Measurements from ENCODE around the gene RRP36.
A peak's percentile ranks its signal among the peaks of the same experiment; 100 is the strongest.

The RRP36 gene

DNA sequence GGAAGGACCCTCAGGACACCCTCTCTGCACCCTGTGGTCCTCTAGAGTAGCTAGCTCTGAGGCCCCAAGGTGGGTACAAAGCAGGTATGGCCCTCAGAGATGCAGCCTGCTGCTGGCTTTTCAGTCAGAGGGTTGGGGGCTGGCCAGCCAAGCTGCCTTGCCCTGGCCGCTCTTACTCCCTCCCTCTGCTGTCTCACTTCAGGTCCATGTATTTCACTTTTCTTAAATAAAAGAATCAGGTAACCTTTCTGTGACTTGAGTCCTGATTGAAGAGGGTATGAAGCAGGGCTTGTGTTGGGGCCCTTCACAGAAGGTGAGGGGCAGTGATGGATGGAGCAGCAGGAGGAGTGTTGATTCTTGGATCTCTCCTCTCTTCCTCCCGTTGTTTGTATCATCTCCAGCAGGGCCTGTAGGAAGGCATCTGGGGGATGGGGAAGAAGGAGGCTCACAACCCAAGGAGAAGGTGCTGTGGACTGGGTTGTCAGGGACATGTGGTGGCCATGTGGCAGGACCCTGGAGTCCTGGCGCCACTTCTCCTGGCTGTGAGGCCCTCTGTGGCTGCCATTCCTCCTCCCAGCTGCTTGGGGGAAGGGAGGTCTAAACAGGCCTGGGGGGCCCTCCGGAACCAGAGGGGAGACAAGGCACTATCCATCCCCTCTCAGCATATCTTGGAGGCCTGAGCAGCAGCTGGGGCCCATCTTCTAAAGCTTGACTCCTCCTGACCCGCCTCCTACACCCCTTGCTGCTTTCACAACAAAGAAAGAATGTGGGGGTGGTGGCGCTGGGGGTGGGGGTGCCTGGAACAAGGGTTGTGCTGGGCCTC is 53.6 kb downstream of the RRP36 start:
- DNase-seq = no peak

GRCh38 chr6:43075670-43076463 is 54.4 kb downstream of the RRP36 start, which contains the start of gene PTK7:
PTK7 (plus strand) TSS chr6:43076314; CDS start chr6:43076489, 175 bp downstream.
- DNase-seq = peak in 3 of 4 experiments; percentile 17 to 57 (median 43)

DNA sequence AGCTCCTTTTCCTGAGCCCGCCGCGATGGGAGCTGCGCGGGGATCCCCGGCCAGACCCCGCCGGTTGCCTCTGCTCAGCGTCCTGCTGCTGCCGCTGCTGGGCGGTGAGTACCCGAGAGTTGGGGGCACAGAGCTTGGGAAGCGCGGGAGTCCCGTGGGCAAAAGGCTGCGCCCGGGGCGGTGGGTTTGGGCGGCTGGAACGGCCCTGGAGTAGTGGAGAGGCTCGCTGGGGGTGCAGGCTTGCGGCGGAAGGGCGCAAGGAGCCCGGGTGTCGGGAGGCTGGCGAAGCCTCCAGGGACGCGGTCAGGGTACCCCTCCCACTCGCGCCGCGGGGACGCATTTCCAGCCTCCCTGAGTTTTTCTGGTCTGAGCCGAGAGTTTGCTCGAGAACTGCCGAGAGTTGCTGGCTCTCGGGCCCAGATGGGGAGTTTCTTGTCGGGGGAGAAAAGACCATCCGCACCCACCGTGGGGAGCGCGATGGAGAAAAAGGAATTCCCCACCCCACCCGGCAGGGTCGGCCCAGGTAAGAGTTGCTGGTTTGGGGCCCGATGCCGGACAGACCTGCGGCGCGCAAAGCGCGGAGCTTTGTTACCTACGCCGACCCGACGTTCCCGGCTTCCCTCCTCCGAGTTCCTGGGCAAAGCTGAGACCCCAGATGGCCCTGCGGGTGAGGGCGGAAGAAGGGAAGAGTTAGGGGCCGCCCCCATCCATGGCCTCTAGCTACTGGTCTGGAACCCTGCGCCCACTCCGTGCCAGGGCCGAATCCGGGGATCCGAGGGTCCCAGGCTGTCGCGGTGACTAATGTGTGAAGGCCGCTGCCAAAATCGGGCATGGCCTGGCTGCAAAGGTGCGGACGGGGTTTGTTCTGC is 55.3 kb downstream of the RRP36 start:
- peak in 1 of 4 experiments; percentile 17 for DNase-seq

- DNase-seq = no peak
Observed at GRCh38 chr6:43077333-43077809, 55.9 kb downstream of the RRP36 start.

DNA sequence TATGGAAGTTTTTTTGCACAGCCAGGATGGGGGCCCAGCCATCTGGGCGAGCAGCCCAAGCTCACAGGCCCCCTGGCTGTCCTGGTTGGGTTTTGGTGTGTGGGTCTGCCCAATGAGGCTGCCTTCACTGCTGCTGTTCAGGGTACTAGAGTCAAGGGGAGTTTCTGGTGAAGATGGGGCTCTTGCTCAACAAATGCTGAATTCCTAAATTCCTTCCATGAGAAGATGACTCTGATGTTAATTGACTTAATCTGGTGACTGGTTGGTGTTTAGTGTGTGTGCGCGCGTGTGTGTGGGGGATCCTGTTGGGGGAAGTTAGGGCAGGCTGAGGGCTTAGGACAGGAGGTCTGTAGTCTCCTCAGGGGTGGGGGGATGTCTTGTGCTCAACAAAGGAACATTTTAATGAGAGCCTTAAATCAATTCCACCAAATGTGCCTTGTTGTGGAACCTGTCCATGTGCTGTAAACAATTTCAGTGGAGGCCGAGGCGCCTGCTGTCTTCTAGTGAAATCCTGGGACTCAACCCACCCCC is 56.6 kb downstream of the RRP36 start:
- no peak for DNase-seq

- DNase-seq = no peak
Observed at GRCh38 chr6:43078691-43079090, 57.3 kb downstream of the RRP36 start.

All from suppressor macrophage (primary cell).